RWPE2 (cell line): ENCODE measurements around the gene CLMP.

Experiments used
- ATAC-seq: fragments of 200-7000 bp; cut with Tn5 transposase; 3 replicates; pipeline ENCODE4 v1.9.1; 2021; ENCODE audit warnings: low read depth
- DNase-seq: peaks from one replicate; pipeline ENCODE4 v3.0.0-alpha.2; 2020; ENCODE audit warnings: low spot score
- H3K27ac ChIP-seq: fragments of 450-650 bp; 2 replicates; pipeline ENCODE4 v1.5.1; 2017; ENCODE audit warnings: mild to moderate bottlenecking; ENCODE audit not compliant: poor library complexity, severe bottlenecking
- H3K27me3 ChIP-seq: fragments of 250-450 bp; sonication (Bioruptor Pico); 2 replicates; pipeline ENCODE4 v1.5.1; 2021; ENCODE audit warnings: mild to moderate bottlenecking, moderate library complexity; ENCODE audit not compliant: insufficient read depth, poor library complexity, severe bottlenecking
- H3K36me3 ChIP-seq: fragments of 250-450 bp; sonication (Bioruptor Pico); 2 replicates; pipeline ENCODE4 v1.5.1; 2020; ENCODE audit warnings: low read depth, mild to moderate bottlenecking, moderate library complexity
- H3K4me1 ChIP-seq: fragments of 250-450 bp; sonication (Bioruptor Pico); 2 replicates; pipeline ENCODE4 v1.5.1; 2021; ENCODE audit warnings: mild to moderate bottlenecking, moderate library complexity; ENCODE audit not compliant: insufficient read depth, poor library complexity, severe bottlenecking
- H3K4me3 ChIP-seq: fragments of 250-450 bp; sonication (Bioruptor Pico); 2 replicates; pipeline ENCODE4 v1.5.1; 2021; ENCODE audit warnings: mild to moderate bottlenecking, moderate library complexity; ENCODE audit not compliant: severe bottlenecking
- H3K9me3 ChIP-seq: fragments of 250-450 bp; sonication (Bioruptor Pico); 2 replicates; pipeline ENCODE4 v1.5.1; 2021; ENCODE audit warnings: mild to moderate bottlenecking, moderate library complexity; ENCODE audit not compliant: severe bottlenecking
- CTCF ChIP-seq: fragments of 450-650 bp; IDR thresholded peaks from one replicate; pipeline ENCODE4 v1.5.1; 2017; ENCODE audit warnings: mild to moderate bottlenecking, moderate library complexity; ENCODE audit not compliant: poor library complexity, severe bottlenecking

The CLMP gene

GRCh38 chr11:123195188-123196059, at the start of gene CLMP:
Gene CLMP, minus strand, starts transcription at chr11:123195248. Its CDS starts 308 bp downstream, at chr11:123194940.
- peaks cover 15% of the 10 kb centered on the region for H3K36me3 ChIP-seq
- H3K9me3 ChIP-seq: no peaks in the 10 kb centered on the region
- H3K4me1 ChIP-seq: peaks cover 28% of the 10 kb centered on the region
- TF ChIP-seq CTCF: no peak
- H3K4me3 ChIP-seq: peak within 1 kb of the TSS; percentile 46
- peak; percentile 38 for ATAC-seq
- no peaks in the 10 kb centered on the region for H3K27me3 ChIP-seq
- no peak for DNase-seq
- H3K27ac ChIP-seq: peak within 1 kb of the TSS; percentile 57

GRCh38 chr11:123241874-123242543, 47.0 kb upstream of the CLMP start:
- Histone ChIP-seq H3K9me3 (no peaks in the 10 kb centered on the region), H3K4me3 (no peak overlapping the region), H3K36me3 (no peaks in the 10 kb centered on the region), H3K27me3 (no peaks in the 10 kb centered on the region), H3K27ac (no peak overlapping the region), H3K4me1 (peaks cover 2% of the 10 kb centered on the region)
- TF ChIP-seq CTCF: no peak
- no peak for DNase-seq
- no peak for ATAC-seq

GRCh38 chr11:123241294-123241693, 46.2 kb upstream of the CLMP start:
- TF ChIP-seq CTCF: no peak
- no peaks in the 10 kb centered on the region for H3K36me3 ChIP-seq
- ATAC-seq (no peak), DNase-seq (no peak)
- H3K4me3 ChIP-seq: no peak overlapping the region
- no peaks in the 10 kb centered on the region for H3K4me1 ChIP-seq
- no peak overlapping the region for H3K27ac ChIP-seq
- H3K27me3 ChIP-seq: no peaks in the 10 kb centered on the region
- no peaks in the 10 kb centered on the region for H3K9me3 ChIP-seq

GRCh38 chr11:123239191-123240150, 44.4 kb upstream of the CLMP start:
- no peaks in the 10 kb centered on the region for H3K27me3 ChIP-seq
- TF ChIP-seq CTCF: no peak
- no peaks in the 10 kb centered on the region for H3K36me3 ChIP-seq
- DNase-seq (no peak), ATAC-seq (no peak)
- no peaks in the 10 kb centered on the region for H3K9me3 ChIP-seq
- no peaks in the 10 kb centered on the region for H3K4me1 ChIP-seq
- H3K27ac ChIP-seq: no peak overlapping the region
- H3K4me3 ChIP-seq: no peak overlapping the region
